Measurements from ENCODE around the gene COPS8. TPM values are rescaled to one million over a fixed set of nuclear protein-coding genes. Genes with fewer than 3 reads are reported as not detected.

COPS8 gene
- total RNA-seq, 2 donors from 2014 or later: 40.3 to 53.1 TPM

GRCh38 chr2:237128026-237128703 lies 42.5 kb downstream of the COPS8 start:
- H3K4me1 Mint-ChIP-seq: no peaks in the 10 kb centered on the region
- H3K27me3 Mint-ChIP-seq: no peaks in the 10 kb centered on the region
- H3K36me3 Mint-ChIP-seq (ENCODE audit: low read depth): no peaks in the 10 kb centered on the region
- peak; percentile 94 for ATAC-seq (replicated peaks)
- H3K9me3 Mint-ChIP-seq: no peaks in the 10 kb centered on the region
- H3K4me3 Mint-ChIP-seq: no peak overlapping the region
- H3K27ac Mint-ChIP-seq: no peak overlapping the region

GRCh38 chr2:237128845-237129592 lies 43.3 kb downstream of the COPS8 start:
- no peak for ATAC-seq (replicated peaks)
- H3K4me1 Mint-ChIP-seq: no peaks in the 10 kb centered on the region

GRCh38 chr2:237129625-237130263 lies 44.1 kb downstream of the COPS8 start:
- no peaks in the 10 kb centered on the region for H3K36me3 Mint-ChIP-seq (ENCODE audit: low read depth)
- no peak overlapping the region for H3K4me3 Mint-ChIP-seq
- no peak for ATAC-seq (replicated peaks)
- no peak overlapping the region for H3K27ac Mint-ChIP-seq
- no peaks in the 10 kb centered on the region for H3K27me3 Mint-ChIP-seq
- no peaks in the 10 kb centered on the region for H3K4me1 Mint-ChIP-seq
- H3K9me3 Mint-ChIP-seq: no peaks in the 10 kb centered on the region

More at GRCh38 chr2:237128845-237129592, 43.3 kb downstream of the COPS8 start:
- Mint-ChIP-seq H3K27me3 (no peaks in the 10 kb centered on the region), H3K4me3 (no peak overlapping the region), H3K9me3 (no peaks in the 10 kb centered on the region), H3K27ac (no peak overlapping the region), H3K36me3 (ENCODE audit: low read depth) (no peaks in the 10 kb centered on the region)

- H3K4me1 Mint-ChIP-seq: no peaks in the 10 kb centered on the region
- H3K27ac Mint-ChIP-seq: no peak overlapping the region
- H3K4me3 Mint-ChIP-seq: no peak overlapping the region
- H3K27me3 Mint-ChIP-seq: no peaks in the 10 kb centered on the region
- no peaks in the 10 kb centered on the region for H3K36me3 Mint-ChIP-seq (ENCODE audit: low read depth)
- ATAC-seq (replicated peaks): no peak
- H3K9me3 Mint-ChIP-seq: no peaks in the 10 kb centered on the region
Measured at GRCh38 chr2:237130562-237131421, 45.1 kb downstream of the COPS8 start.

DNA sequence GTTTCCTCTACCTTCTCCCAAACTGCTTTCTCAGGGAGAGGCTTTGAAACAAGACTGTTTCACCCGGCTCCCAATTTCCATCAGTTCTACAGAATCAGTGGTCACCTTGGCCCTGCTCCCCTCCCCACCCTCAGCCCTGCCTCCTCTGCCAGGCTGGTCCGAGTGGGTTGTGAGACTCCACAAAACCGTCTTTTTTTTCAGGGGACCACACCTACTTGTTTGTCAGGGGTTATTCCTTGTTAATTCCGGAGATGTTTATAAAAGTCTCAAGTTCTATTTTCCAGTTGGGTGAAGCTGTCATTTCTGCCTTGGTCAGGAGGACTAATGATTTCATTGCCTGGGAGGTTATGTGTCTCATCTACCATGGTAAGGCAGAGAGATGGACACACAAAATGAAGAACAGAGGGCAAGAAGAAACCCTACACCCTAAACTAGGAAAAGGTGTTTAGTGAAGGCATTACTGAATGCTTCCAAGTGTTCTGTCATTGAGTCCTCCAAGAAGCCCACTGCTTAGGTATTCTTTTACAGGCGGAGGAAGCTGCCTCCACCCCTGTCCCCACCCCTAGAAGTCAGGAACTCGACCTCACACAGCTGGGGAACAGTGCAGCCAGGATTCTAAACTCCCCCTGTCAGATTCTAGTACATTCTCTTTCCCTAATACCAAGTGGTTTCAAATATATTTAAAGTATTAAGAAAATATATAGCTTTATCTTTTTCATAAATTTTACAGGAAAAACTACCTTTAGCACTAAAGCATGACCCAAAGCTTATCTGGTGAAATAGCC lies 46.3 kb downstream of the COPS8 start:
- Mint-ChIP-seq H3K27me3 (no peaks in the 10 kb centered on the region), H3K36me3 (ENCODE audit: low read depth) (no peaks in the 10 kb centered on the region), H3K9me3 (no peaks in the 10 kb centered on the region), H3K4me1 (no peaks in the 10 kb centered on the region), H3K27ac (no peak overlapping the region), H3K4me3 (no peak overlapping the region)
- ATAC-seq (replicated peaks): no peak

DNA sequence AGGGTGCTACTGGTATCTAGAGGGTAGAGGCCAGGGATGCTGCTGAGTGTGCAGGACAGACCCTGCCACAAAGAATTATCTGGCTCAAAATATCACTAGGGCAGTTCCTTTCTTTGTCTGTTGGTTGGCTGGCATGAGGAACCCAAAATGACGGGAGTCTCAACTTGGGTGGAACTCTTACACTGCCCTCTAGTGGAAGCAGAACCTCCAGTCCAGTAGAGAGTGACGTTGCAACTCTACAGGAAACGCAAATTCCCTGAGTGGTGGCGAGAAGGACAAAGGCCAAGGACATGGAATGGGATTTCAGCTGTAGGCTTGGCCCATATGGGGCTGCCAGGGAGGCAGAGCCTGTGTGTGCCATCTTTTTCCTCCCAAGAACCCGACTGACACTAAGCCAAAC lies 47.1 kb downstream of the COPS8 start:
- Mint-ChIP-seq H3K27me3 (no peaks in the 10 kb centered on the region), H3K4me1 (no peaks in the 10 kb centered on the region), H3K36me3 (ENCODE audit: low read depth) (no peaks in the 10 kb centered on the region), H3K9me3 (no peaks in the 10 kb centered on the region), H3K27ac (no peak overlapping the region), H3K4me3 (no peak overlapping the region)
- ATAC-seq (replicated peaks): peak; percentile 37

DNA sequence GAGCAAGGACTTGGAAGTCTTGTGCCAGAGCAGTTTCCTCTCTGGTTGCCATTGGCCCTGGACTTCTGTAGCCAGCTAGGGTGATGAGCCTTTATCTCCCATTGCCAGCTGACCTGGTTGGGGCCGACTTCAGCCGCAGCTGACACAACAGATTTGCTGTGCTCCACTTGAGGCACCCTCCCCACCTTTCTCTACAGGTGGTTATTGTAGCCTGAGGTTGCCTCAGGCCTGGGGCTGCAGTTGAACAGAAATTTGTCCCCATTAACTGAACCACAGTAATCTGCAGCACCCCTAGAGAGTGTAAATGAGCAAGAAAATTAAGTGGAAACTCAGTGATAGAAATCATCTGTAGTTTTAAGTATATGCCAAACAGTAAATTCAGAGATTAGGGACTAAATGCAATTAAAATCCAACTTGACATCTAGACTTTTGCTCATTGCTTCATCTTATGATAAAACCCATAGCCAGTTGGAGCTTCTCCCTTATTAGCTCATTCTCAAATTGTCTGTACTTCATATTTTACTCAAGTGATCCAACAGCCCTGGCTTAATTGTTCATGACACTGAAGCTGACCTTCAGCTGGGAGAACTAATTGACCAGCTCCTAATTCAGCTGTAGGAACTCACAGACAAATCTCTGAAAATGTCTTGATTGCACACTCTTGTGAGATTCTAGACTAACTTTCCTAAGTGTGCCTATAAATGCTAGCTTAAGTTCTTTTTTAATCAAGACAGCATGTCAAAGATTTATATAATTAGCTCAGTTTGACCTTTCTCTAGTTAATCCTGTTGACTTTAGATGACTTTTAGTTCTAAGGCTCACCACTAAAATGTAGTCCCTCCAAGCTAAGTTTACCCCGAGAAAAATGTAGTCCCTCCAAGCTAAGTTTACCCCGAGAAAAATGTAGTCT lies 48.9 kb downstream of the COPS8 start:
- Mint-ChIP-seq H3K4me1 (no peaks in the 10 kb centered on the region), H3K9me3 (no peaks in the 10 kb centered on the region), H3K27ac (no peak overlapping the region), H3K27me3 (no peaks in the 10 kb centered on the region), H3K36me3 (ENCODE audit: low read depth) (no peaks in the 10 kb centered on the region), H3K4me3 (no peak overlapping the region)
- no peak for ATAC-seq (replicated peaks)

- H3K4me1 Mint-ChIP-seq: no peaks in the 10 kb centered on the region
- no peak overlapping the region for H3K4me3 Mint-ChIP-seq
- H3K36me3 Mint-ChIP-seq (ENCODE audit: low read depth): no peaks in the 10 kb centered on the region
- no peaks in the 10 kb centered on the region for H3K9me3 Mint-ChIP-seq
- H3K27ac Mint-ChIP-seq: no peak overlapping the region
- no peak for ATAC-seq (replicated peaks)
- H3K27me3 Mint-ChIP-seq: no peaks in the 10 kb centered on the region
Measured at GRCh38 chr2:237136824-237137223, 51.1 kb downstream of the COPS8 start.

GRCh38 chr2:237137626-237138323 lies 52.1 kb downstream of the COPS8 start:
- Mint-ChIP-seq H3K27me3 (no peaks in the 10 kb centered on the region), H3K9me3 (no peaks in the 10 kb centered on the region), H3K27ac (no peak overlapping the region), H3K4me1 (no peaks in the 10 kb centered on the region), H3K36me3 (ENCODE audit: low read depth) (no peaks in the 10 kb centered on the region), H3K4me3 (no peak overlapping the region)
- no peak for ATAC-seq (replicated peaks)

GRCh38 chr2:237139123-237139675 lies 53.5 kb downstream of the COPS8 start:
- Mint-ChIP-seq H3K27ac (no peak overlapping the region), H3K27me3 (no peaks in the 10 kb centered on the region), H3K36me3 (ENCODE audit: low read depth) (no peaks in the 10 kb centered on the region), H3K9me3 (no peaks in the 10 kb centered on the region), H3K4me1 (no peaks in the 10 kb centered on the region), H3K4me3 (no peak overlapping the region)
- no peak for ATAC-seq (replicated peaks)

GRCh38 chr2:237140689-237141285 lies 55.1 kb downstream of the COPS8 start:
- Mint-ChIP-seq H3K27ac (no peak overlapping the region), H3K9me3 (peaks cover 3% of the 10 kb centered on the region), H3K4me3 (no peak overlapping the region), H3K4me1 (no peaks in the 10 kb centered on the region), H3K27me3 (no peaks in the 10 kb centered on the region), H3K36me3 (ENCODE audit: low read depth) (no peaks in the 10 kb centered on the region)
- ATAC-seq (replicated peaks): no peak

- Mint-ChIP-seq H3K27me3 (no peaks in the 10 kb centered on the region), H3K4me3 (no peak overlapping the region)
Measured at GRCh38 chr2:237141571-237142051, 55.9 kb downstream of the COPS8 start.

More at GRCh38 chr2:237141571-237142051, 55.9 kb downstream of the COPS8 start:
- Mint-ChIP-seq H3K36me3 (ENCODE audit: low read depth) (no peaks in the 10 kb centered on the region), H3K4me1 (no peaks in the 10 kb centered on the region), H3K9me3 (peaks cover 3% of the 10 kb centered on the region), H3K27ac (no peak overlapping the region)
- ATAC-seq (replicated peaks): no peak
